ENCODE results near the gene MED7. TPM values are rescaled to one million over a fixed set of nuclear protein-coding genes. Genes with fewer than 3 reads are reported as not detected.

MED7 gene
- total and polyA plus RNA-seq, 2 of the 4 experiments (the other 2 are of a cell fraction), result 8.6 to 9.0 TPM

DNA sequence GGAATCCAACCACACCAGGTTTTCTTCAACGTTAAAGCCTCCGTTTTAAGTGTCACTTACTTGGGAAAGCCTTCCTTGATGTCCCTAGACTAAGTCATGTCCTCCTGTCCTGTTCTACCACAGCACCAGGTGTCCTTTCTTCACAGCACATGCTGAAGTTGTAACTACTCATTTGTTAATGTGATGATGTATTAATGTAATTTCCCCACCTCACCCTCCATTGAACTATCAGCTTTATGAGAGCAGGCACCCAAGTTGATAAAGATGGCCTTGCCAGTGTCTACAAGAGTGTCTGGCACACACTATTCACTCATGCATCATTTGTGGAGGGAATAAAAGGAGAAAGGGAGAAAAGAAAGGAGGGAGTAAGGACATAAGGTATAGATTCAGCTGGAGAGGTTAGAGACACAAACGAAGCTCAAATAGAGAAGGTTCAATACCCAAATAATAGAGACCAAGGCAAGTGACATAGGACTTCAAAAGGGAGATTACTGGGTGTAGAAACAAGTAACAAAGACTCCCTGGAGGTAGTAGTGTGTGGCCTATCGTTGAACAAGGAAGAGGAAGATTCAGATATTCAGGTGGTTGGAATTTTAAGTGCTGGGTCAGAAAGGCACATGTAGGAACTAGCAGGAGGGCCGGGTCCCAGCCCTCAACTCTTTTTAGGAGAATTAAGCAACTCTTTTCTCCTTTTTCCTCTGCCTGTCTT lies 44.5 kb upstream of the MED7 start:
- Histone ChIP-seq H2AFZ (replicated peaks; ENCODE audit: low read length, poor library complexity) (no peak overlapping the region), H3K23ac (ENCODE audit: low read depth, low read length) (no peak overlapping the region), H3K9ac (ENCODE audit: low read depth, low read length) (no peak overlapping the region), H2BK20ac (ENCODE audit: low read depth, low read length) (no peak overlapping the region), H2BK120ac (ENCODE audit: low read depth, low read length) (no peak overlapping the region), H3K9me1 (ENCODE audit: insufficient read depth, low read length) (no peaks in the 10 kb centered on the region), H3K18ac (ENCODE audit: low read depth, low read length) (no peak overlapping the region), H2AK5ac (ENCODE audit: low read depth, low read length) (no peak overlapping the region), H3K9me3 (ENCODE audit: control insufficient read depth, insufficient read depth, low read length) (no peaks in the 10 kb centered on the region), H3K4ac (ENCODE audit: low read depth, low read length) (no peak overlapping the region), H4K20me1 (ENCODE audit: insufficient read depth, low read length) (no peaks in the 10 kb centered on the region), H3K4me3 (ENCODE audit: insufficient read depth, low read depth, low read length) (no peak overlapping the region), H2BK15ac (ENCODE audit: low read depth, low read length) (no peak overlapping the region), H2AK9ac (replicated peaks; ENCODE audit: low read depth, low read length, poor library complexity) (no peak overlapping the region), H3K4me1 (ENCODE audit: control insufficient read depth, insufficient read depth, low read length) (no peaks in the 10 kb centered on the region), H3K79me1 (ENCODE audit: low read depth in 1 of 2, low read length in 2 of 2) (no peaks in the 10 kb centered on the region), H3K36me3 (ENCODE audit: control insufficient read depth, insufficient read depth, low read length) (no peaks in the 10 kb centered on the region), H3K4me2 (ENCODE audit: low read depth, low read length) (no peak overlapping the region), H4K8ac (ENCODE audit: low read depth in 2 of 2, low read length in 2 of 2) (no peak overlapping the region), H3K14ac (replicated peaks; ENCODE audit: low read depth, low read length) (no peak overlapping the region), H4K91ac (ENCODE audit: insufficient read depth, low read depth, low read length) (no peak overlapping the region), H3K56ac (ENCODE audit: extremely low read depth, insufficient read depth, low read length) (no peak overlapping the region), H3K27ac (ENCODE audit: insufficient read depth, low read length) (no peak overlapping the region), H4K5ac (ENCODE audit: low read depth, low read length) (no peak overlapping the region), H2BK5ac (ENCODE audit: low read depth, low read length, poor library complexity, severe bottlenecking) (no peak overlapping the region), H3K27me3 (ENCODE audit: control insufficient read depth, insufficient read depth, low read length) (no peaks in the 10 kb centered on the region; the same call in 1 of the 2 replicates)
- WGBS, 2 experiments (ENCODE audit: extremely low coverage in 2 of 2, insufficient read length in 1 of 2), result 27% methylated on average over 2 of the region's 5 CpGs; no CpG with 5 or more reads in 1 of the 2 experiments
- no peak for ATAC-seq (ENCODE audit: low read depth)
- no peak for DNase-seq
- CTCF ChIA-PET, result interaction anchor here (1.0 kb wide), 1 partner anchor 18 kb away, joined by 3 read pairs; no protein-coding TSS in a partner anchor
- POLR2A ChIA-PET (ENCODE audit: unreplicated experiment), result interaction anchor here (0.6 kb wide), 1 partner anchor 21 kb away, joined by 3 read pairs; no protein-coding TSS in a partner anchor
- no peak for TF ChIP-seq RCOR1 (IDR thresholded peaks at IDR 0.05; ENCODE audit: insufficient replicate concordance, low read length)
- TF ChIP-seq RAD21 (IDR thresholded peaks at IDR 0.05; ENCODE audit: low read length), result no peak
- dilution Hi-C loops (cut with HindIII; ENCODE audit: low sequenced_read_pairs, unreplicated experiment) (no loop called here), intact Hi-C loops (cut with micrococcal nuclease) (no loop called here), in situ Hi-C loops (cut with MboI; ENCODE audit: low sequenced_read_pairs) (no loop called here)
- no TSS peak for BruUV-seq (replicated peaks)

All from IMR-90 (cell line).